GM19468 (cell line): ENCODE measurements around the gene CZIB.
"Not testable (repeated sequence)": the region's sequence is repeated elsewhere in the genome, so short reads cannot be mapped to it uniquely, and the experiment has no call there.

Experiments used
- ATAC-seq: cut with Tn5 transposase; IDR thresholded peaks from one replicate; pipeline ENCODE4 v1.9.1; 2021; ENCODE audit warnings: mild to moderate bottlenecking, moderate library complexity, moderate number of reproducible peaks; ENCODE audit not compliant: unreplicated experiment; ENCODE audit errors: extremely low read depth

The CZIB gene

GRCh38 chr1:53241828-53242227, 21.4 kb upstream of the CZIB start:
- ATAC-seq: no peak

- ATAC-seq: peak; percentile 91
Observed at GRCh38 chr1:53238197-53239155, 18.0 kb upstream of the CZIB start, which contains the start of gene MAGOH. Gene MAGOH (minus strand): TSS chr1:53238518. CDS start chr1:53238448, 70 bp downstream.

DNA sequence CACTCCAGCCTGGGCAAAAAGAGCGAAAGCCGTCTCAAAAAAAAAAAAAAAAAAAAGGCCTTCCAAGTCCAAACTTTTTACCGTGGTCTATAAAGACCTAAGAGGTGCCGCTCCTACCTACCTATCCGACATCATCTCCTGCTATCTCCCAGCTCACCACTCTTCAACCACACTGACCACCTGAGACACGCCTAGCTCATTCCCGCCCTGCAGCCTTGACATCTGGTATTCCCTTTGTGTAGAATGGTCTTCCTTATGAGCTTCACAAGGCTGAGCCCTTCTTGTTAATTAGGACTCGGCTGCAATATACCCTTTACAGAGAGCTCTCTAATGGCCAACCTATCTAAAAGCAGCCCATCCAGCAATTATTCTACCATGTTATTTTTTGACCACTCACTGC, 17.2 kb upstream of the CZIB start:
- ATAC-seq: no peak

- no peak for ATAC-seq
Observed at GRCh38 chr1:53220962-53221286, 490 bp upstream of the CZIB start.

GRCh38 chr1:53219711-53220110, 723 bp downstream of the CZIB start:
- ATAC-seq: no peak

DNA sequence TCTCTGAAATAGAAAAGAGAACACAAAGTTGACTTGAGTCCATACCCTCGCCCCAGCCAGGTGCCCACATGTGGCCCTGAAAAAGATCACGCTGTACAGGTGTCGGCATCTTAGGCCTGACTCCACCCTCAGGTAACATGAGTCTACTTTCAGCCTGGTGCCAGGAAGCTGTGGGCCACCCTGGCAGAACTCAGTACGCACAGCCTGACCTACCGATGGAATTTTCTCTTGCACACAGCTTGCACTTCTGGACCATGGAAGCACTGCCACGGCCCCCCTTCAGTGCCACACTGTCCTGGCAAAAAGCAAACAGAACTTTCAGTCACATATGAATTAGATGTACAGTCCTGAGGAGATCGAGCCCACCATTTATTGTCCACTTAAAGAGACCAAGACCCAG, 2.2 kb downstream of the CZIB start:
- ATAC-seq: no peak

DNA sequence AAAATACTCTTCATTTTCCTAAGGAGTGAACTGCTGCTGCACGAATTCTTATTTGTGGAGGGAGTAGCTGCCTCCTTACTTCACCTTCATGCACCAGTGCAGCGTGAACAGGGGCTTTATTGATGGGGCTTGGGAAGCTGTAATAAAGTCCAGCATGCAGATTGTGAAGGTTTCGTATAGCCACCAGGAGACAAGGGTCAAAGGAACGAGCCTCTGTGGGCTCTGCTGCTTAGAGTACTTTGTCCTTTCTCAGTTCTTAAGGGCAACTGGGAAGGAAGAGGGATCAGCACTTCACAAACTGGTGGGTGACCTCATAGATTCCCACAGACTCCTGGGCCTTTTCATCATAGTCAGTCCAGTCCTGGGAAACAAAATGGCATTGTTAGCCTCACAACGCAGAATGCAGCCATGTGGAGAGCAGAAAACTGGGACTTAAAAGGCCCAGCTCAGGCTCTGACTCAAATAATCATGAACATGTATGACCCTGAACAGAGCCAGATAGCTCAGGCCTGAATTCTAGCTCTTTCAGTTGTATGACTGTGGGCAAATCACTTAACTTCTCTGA, 6.0 kb downstream of the CZIB start:
- no peak for ATAC-seq

DNA sequence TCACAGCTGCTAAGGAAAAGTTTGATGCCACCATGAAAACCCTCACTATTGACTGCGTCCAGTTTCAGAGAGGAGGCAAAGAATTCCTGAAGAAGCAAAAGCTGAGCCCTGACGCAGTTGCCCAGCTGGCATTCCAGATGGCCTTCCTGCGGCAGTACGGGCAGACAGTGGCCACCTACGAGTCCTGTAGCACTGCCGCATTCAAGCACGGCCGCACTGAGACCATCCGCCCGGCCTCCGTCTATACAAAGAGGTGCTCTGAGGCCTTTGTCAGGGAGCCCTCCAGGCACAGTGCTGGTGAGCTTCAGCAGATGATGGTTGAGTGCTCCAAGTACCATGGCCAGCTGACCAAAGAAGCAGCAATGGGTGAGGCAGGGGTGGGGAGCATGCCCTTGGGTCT, 9.5 kb downstream of the CZIB start:
- ATAC-seq: no peak

GRCh38 chr1:53210352-53210751, 10.1 kb downstream of the CZIB start:
- no peak for ATAC-seq

DNA sequence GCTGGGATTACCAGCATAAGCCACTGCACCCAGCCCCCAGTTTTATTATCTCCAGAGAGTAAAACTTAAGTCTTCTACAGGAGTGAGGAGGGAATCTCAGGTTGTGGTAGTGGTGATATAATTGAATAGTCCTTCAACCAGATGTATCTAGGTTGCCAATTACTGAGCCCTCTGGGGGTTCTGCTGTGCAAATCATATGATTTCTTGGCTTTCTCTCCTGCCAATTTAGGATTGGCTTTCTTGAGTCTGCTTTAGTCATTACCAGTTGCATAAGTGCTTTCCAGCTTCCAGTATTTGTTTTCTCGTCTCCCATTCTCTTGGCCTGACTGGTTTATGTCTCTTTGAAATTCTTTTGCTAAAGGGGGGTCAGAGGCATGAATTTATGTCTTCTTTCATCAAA, 12.7 kb downstream of the CZIB start:
- ATAC-seq: no peak

GRCh38 chr1:53206735-53207379, 13.6 kb downstream of the CZIB start:
- no peak for ATAC-seq

- ATAC-seq: not testable (repeated sequence)
Observed at GRCh38 chr1:53206083-53206685, 14.2 kb downstream of the CZIB start.

GRCh38 chr1:53205496-53205895, 14.9 kb downstream of the CZIB start:
- not testable (repeated sequence) for ATAC-seq

DNA sequence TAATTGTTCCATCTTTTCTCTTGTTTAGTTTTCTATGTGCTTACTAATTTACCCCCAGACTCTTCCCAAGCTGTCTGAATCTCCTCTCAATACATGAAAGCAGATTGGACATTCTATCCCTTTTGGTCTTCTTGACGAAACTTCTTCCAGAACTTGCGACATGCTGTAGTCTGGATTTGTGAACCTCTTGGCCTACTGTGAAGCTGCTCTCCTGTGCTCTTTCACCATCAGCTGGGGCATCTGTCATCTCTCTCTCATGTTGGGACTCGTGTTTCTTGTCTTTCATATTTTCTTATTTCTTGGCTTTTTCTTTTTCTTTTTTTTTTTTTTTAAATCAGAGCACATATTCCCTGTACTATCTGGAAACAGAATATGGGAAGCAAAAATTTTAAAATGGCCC, 17.0 kb downstream of the CZIB start:
- ATAC-seq: no peak

GRCh38 chr1:53198241-53198651, 22.2 kb downstream of the CZIB start:
- ATAC-seq: no peak

DNA sequence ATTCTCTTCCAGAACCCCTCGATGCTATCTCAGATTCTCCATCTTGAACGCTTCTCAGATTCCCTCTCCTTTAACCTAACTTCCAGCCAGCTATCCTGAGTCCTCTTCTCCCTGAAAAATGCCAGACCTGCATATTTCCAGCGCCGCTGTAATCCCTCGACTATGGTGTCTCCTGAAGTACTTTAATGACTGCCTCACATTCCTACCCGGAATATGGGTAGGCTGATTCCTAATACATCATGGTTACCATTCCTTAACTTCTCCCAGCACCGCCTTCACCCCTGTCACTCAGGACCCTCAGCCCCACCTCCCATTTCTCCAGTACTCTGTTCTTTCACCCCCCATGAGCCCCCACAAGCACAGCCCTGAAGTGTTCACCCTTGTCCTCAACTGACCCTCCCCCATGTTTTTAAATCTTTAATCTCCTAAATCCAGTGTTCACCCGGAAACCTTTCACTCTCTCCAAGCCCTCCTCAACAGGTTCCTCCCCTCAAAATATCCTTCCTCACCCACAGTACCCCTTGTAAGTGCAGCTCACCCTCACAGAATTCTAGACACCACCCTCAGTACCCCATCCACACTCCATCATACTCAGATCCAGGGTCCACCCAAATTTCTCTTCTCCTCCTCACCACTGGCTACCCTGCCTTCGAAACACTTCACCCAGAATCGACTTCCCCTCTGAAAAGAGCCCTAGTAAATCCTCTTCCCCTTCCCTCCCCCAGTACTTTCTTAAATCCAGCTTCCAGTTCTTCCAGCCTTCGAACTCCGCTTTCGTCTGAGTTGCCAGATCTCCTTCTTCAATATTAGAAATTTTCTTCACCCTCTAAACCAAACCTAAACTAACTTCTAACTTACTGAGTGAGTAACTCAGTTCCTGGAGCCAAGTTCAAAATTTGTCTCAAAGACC, 22.9 kb downstream of the CZIB start:
- no peak for ATAC-seq

GRCh38 chr1:53196485-53197290, 23.7 kb downstream of the CZIB start, which contains the start of gene CPT2:
Gene CPT2 (plus strand): TSS chr1:53196824. CDS start chr1:53196944, 120 bp downstream.
- ATAC-seq: peak; percentile 89

- ATAC-seq: no peak
Observed at GRCh38 chr1:53196017-53196484, 24.4 kb downstream of the CZIB start.
